Measurements from ENCODE around the gene PGGHG. TPM values are rescaled to one million over a fixed set of nuclear protein-coding genes. Genes with fewer than 3 reads are reported as not detected.

The PGGHG gene
- total and polyA plus RNA-seq, 7 donors = 1.6 to 68.0 (median 13.0) TPM

- no peak for DNase-seq
- no peak overlapping the region for H3K4me3 ChIP-seq
- peaks cover 0 to 26% (median 23%) of the 10 kb centered on the region in 4 donors for H3K4me1 ChIP-seq
- no peaks in the 10 kb centered on the region for H3K9me3 ChIP-seq
- H3K27ac ChIP-seq = no peak overlapping the region
- no peak for TF ChIP-seq EP300 (IDR thresholded peaks at IDR 0.05)
- no peak for TF ChIP-seq CTCF (IDR thresholded peaks at IDR 0.05)
- TF ChIP-seq POLR2AphosphoS5 (IDR thresholded peaks at IDR 0.05) = no peak
- TF ChIP-seq POLR2A (IDR thresholded peaks at IDR 0.05) = no peak
- intact Hi-C loops (cut with DNase I) = no loop called here
- peaks cover 31 to 42% (median 32%) of the 10 kb centered on the region in 3 donors for H3K27me3 ChIP-seq
- no peaks in the 10 kb centered on the region for H3K36me3 ChIP-seq
Measured at GRCh38 chr11:276219-276618, 12.7 kb upstream of the PGGHG start.

DNA sequence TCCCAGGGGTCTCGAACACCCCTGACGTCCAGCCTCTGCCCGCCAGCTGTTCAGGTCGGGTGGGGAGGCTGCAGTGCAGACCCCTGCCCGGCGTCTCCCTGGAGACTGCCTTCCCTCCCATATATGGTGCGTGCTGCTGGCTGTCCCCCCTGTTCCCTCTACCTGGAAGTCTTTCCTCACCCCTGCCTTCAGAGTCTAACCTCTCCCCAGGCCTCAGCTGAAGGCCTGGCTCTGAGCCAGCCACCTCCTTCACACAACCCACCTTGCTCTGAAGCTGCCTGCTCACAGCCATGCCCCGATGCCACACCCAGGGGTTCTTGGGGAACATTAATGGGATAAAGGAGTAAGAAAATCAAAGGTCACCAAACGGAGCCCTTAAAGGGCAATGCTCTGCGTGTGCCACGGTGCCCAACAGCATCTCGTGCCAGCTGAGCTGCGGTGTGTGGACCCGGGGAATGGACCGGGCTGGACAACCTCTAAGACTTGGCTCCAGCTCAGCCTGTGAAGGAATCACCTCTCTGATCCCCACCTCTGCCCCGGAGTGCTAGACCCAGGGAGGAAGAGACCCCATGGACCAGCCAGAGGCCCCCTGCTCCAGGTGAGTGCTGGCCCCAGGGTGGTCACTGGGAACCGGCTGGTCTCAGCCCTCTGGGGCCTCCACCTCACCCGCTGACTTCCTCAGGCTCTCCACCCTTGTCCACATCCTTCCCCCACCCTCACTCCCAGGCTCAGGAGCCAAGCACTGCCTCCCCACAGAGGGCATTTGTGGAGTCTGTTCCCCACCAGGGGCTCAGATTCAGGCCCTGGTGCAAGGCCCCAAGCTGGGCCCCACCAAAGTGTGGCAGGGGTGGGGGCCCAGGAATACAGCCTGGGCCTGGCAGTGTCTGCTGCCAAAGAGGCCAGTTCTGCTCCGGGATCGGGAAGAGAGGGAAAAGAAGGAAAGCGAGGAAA is 10.7 kb upstream of the PGGHG start, which contains the start of gene NLRP6:
Gene NLRP6, plus strand, starts transcription at position 407 of the 951 bp plus-strand sequence. Its CDS starts 163 bp downstream, at position 570.
- Histone ChIP-seq H3K4me3 (peak within 1 kb of the TSS in 3 of 4 donors; percentile 7 to 32 (median 22)), H3K27me3 (peaks cover 40 to 58% (median 51%) of the 10 kb centered on the region in 3 donors), H3K9me3 (no peaks in the 10 kb centered on the region), H3K27ac (no peak within 1 kb of the TSS), H3K4me1 (peaks cover 0 to 31% (median 26%) of the 10 kb centered on the region in 4 donors), H3K36me3 (no peaks in the 10 kb centered on the region)
- intact Hi-C loops (cut with DNase I) = no loop called here
- 50 to 72% methylated on average over 21 of the region's 21 CpGs for WGBS, 2 donors
- TF ChIP-seq POLR2A (IDR thresholded peaks at IDR 0.05) = no peak
- DNase-seq = peak; percentile 57

- H3K4me3 ChIP-seq = peak overlapping the region in 3 of 4 donors; percentile 7 to 32 (median 22)
- peak; percentile 58 for DNase-seq
- peaks cover 42 to 68% (median 57%) of the 10 kb centered on the region in 3 donors for H3K27me3 ChIP-seq
- no peaks in the 10 kb centered on the region for H3K9me3 ChIP-seq
- intact Hi-C loops (cut with DNase I) = no loop called here
- H3K36me3 ChIP-seq = no peaks in the 10 kb centered on the region
- no peak overlapping the region for H3K27ac ChIP-seq
- WGBS, 2 donors = 7 to 16% methylated on average over 97 of the region's 97 CpGs
- no peak for TF ChIP-seq POLR2A (IDR thresholded peaks at IDR 0.05)
- peaks cover 0 to 31% (median 26%) of the 10 kb centered on the region in 4 donors for H3K4me1 ChIP-seq
Measured at GRCh38 chr11:279040-279965, 9.6 kb upstream of the PGGHG start.

DNA sequence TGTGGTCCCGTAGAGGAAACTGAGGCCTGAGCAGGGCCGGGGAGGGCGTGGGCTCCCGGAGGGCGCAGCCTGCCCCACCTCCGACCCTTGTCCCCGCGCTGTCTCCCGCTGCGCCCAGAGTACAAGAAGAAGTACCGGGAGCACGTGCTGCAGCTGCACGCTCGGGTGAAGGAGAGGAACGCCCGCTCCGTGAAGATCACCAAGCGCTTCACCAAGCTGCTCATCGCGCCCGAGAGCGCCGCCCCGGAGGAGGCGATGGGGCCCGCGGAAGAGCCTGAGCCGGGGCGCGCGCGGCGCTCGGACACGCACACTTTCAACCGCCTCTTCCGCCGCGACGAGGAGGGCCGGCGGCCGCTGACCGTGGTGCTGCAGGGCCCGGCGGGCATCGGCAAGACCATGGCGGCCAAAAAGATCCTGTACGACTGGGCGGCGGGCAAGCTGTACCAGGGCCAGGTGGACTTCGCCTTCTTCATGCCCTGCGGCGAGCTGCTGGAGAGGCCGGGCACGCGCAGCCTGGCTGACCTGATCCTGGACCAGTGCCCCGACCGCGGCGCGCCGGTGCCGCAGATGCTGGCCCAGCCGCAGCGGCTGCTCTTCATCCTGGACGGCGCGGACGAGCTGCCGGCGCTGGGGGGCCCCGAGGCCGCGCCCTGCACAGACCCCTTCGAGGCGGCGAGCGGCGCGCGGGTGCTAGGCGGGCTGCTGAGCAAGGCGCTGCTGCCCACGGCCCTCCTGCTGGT is 8.8 kb upstream of the PGGHG start:
- Histone ChIP-seq H3K9me3 (no peaks in the 10 kb centered on the region), H3K36me3 (no peaks in the 10 kb centered on the region), H3K4me3 (peak overlapping the region in 3 of 4 donors; percentile 7 to 32 (median 22)), H3K27me3 (peaks cover 46 to 76% (median 62%) of the 10 kb centered on the region in 3 donors), H3K4me1 (peaks cover 0 to 31% (median 26%) of the 10 kb centered on the region in 4 donors), H3K27ac (no peak overlapping the region)
- 1 to 3% methylated on average over 85 of the region's 85 CpGs for WGBS, 2 donors
- intact Hi-C loops (cut with DNase I) = no loop called here
- peak; percentile 63 for DNase-seq
- TF ChIP-seq EP300 (IDR thresholded peaks at IDR 0.05) (no peak), POLR2AphosphoS5 (IDR thresholded peaks at IDR 0.05) (no peak), POLR2A (IDR thresholded peaks at IDR 0.05) (no peak), CTCF (IDR thresholded peaks at IDR 0.05) (no peak)

All from sigmoid colon (tissue), 7 donors.